PC-3 (cell line): Measurements from ENCODE around the gene GAGE10. TPM values are rescaled to one million over a fixed set of nuclear protein-coding genes. Genes with fewer than 3 reads are reported as not detected.

Experiments
- ATAC-seq: fragments of 200-7000 bp; cut with Tn5 transposase; 2 replicates; pipeline ENCODE4 v1.9.1; 2020; ENCODE audit warnings: mild to moderate bottlenecking, moderate library complexity
- BruUV-seq: library from RNA; stranded (reverse); fragments of 400-500 nt; replicated peaks from 2 replicates; lab custom pipeline; 2021; lab: Mats Ljungman, UMichigan
- CTCF ChIA-PET: fragments of 300-600 bp; sonication (Branson Sonifier 250); formaldehyde crosslinking; loops from one replicate; lab custom pipeline; 2022; ENCODE audit warnings: antibody characterized with exemption; lab: Charles Lee
- POLR2A ChIA-PET: fragments of 300-600 bp; sonication (Branson Sonifier 250); formaldehyde crosslinking; loops from one replicate; lab custom pipeline; 2022; ENCODE audit warnings: antibody characterized with exemption; ENCODE audit not compliant: unreplicated experiment; lab: Charles Lee
- DNase-seq: peaks from one replicate; pipeline ENCODE4 v3.0.0-alpha.2; 2015
- H2AFZ ChIP-seq: fragments of 300-600 bp; sonication (generic); 2 replicates; pipeline ENCODE4 v1.6.0; 2016; ENCODE audit warnings: antibody characterized with exemption, low read length
- H3F3A ChIP-seq: fragments of 300-600 bp; sonication (generic); one replicate; pipeline ENCODE4 v1.6.0; 2017; ENCODE audit warnings: antibody characterized with exemption, low read length, control low read depth, mild to moderate bottlenecking; ENCODE audit not compliant: unreplicated experiment
- H3K27ac ChIP-seq: fragments of 300-600 bp; sonication (generic); 2 replicates; pipeline ENCODE4 v1.5.1; 2016; ENCODE audit warnings: mild to moderate bottlenecking, low read length
- H3K27me3 ChIP-seq: fragments of 300-600 bp; sonication (generic); 2 replicates; pipeline ENCODE4 v1.6.1; 2016; ENCODE audit warnings: low read length, mixed read lengths
- H3K36me3 ChIP-seq: fragments of 300-600 bp; sonication (generic); 2 replicates; pipeline ENCODE4 v1.6.1; 2016; ENCODE audit warnings: low read depth, mixed run types, low read length, mixed read lengths
- H3K4me1 ChIP-seq: fragments of 300-600 bp; sonication (generic); 2 replicates; pipeline ENCODE4 v1.5.1; 2016; ENCODE audit warnings: low read length; ENCODE audit not compliant: insufficient read depth
- H3K4me2 ChIP-seq: fragments of 300-600 bp; sonication (generic); 2 replicates; pipeline ENCODE4 v1.6.0; 2016; ENCODE audit warnings: low read length
- H3K4me3 ChIP-seq: fragments of 300-600 bp; sonication (generic); 2 replicates; pipeline ENCODE4 v1.5.1; 2016; ENCODE audit warnings: mild to moderate bottlenecking, low read length, mixed read lengths
- H3K79me2 ChIP-seq: fragments of 300-600 bp; sonication (generic); 2 replicates; pipeline ENCODE4 v1.6.1; 2017; ENCODE audit warnings: low read length, mixed read lengths
- H3K9ac ChIP-seq: fragments of 300-600 bp; sonication (generic); 2 replicates; pipeline ENCODE4 v1.6.0; 2016; ENCODE audit warnings: mild to moderate bottlenecking, low read length
- H3K9me2 ChIP-seq: fragments of 300-600 bp; sonication (generic); replicated peaks from 2 replicates; pipeline ENCODE4 v1.6.1; 2016; ENCODE audit warnings: mixed run types, low read length, mixed read lengths
- H3K9me3 ChIP-seq: fragments of 300-600 bp; sonication (generic); 2 replicates; pipeline ENCODE4 v1.6.1; 2016; ENCODE audit warnings: low read length, mixed read lengths
- H4K20me1 ChIP-seq: fragments of 300-600 bp; sonication (generic); 2 replicates; pipeline ENCODE4 v1.6.1; 2016; ENCODE audit warnings: low read length, mixed read lengths
- CTCF ChIP-seq: fragments of 300-600 bp; sonication (generic); conservative IDR thresholded peaks from 2 replicates; pipeline ENCODE4 v1.5.1; 2017; ENCODE audit warnings: antibody characterized with exemption, low read depth, mild to moderate bottlenecking, low read length
- EZH2 ChIP-seq: fragments of 300-600 bp; sonication (generic); IDR thresholded peaks from one replicate; pipeline ENCODE4 v1.6.1; 2017; ENCODE audit warnings: antibody characterized with exemption, mild to moderate bottlenecking, low read length; ENCODE audit not compliant: unreplicated experiment
- EZH2phosphoT487 ChIP-seq: fragments of 300-600 bp; sonication (generic); IDR thresholded peaks from 2 replicates; pipeline ENCODE4 v1.6.1; 2018; ENCODE audit warnings: mild to moderate bottlenecking, antibody characterized with exemption, low read length, borderline replicate concordance
- intact Hi-C: fragments of 100-400 bp; cut with micrococcal nuclease; formaldehyde crosslinking; loops from 2 replicates; pipeline ENCODE4 v1.9.0; 2023
- total RNA-seq: library from RNA; depleted of rRNA; stranded (reverse); fragments of >200 nt; gene quantifications from 2 replicates; pipeline ENCODE4 v1.2.3, GENCODE V29; 2014

The GAGE10 gene
- total RNA-seq, 1 experiment from 2014 or later: not detected

- H2AFZ ChIP-seq: no peak overlapping the region
- POLR2A ChIA-PET: interaction anchor here (0.6 kb wide), 1 partner anchor 21 kb away, joined by 3 read pairs; the partner anchor contains the start of gene CCDC22
Observed at GRCh38 chrX:49256268-49256995, 47.0 kb upstream of the GAGE10 start.

GRCh38 chrX:49257074-49257790 lies 46.2 kb upstream of the GAGE10 start:
- Histone ChIP-seq H3K4me2 (no peak overlapping the region), H3K9ac (no peak overlapping the region), H3K9me2 (no peaks in the 10 kb centered on the region), H3K27ac (no peak overlapping the region), H4K20me1 (no peaks in the 10 kb centered on the region), H3K9me3 (no peaks in the 10 kb centered on the region), H3K27me3 (no peaks in the 10 kb centered on the region), H3F3A (no peaks in the 10 kb centered on the region), H2AFZ (no peak overlapping the region), H3K4me3 (no peak overlapping the region), H3K4me1 (no peaks in the 10 kb centered on the region), H3K79me2 (no peaks in the 10 kb centered on the region), H3K36me3 (no peaks in the 10 kb centered on the region)
- DNase-seq (no peak), ATAC-seq (no peak)
- no TSS peak for BruUV-seq
- intact Hi-C loops: no loop called here
- TF ChIP-seq EZH2phosphoT487 (no peak), EZH2 (no peak)
- ChIA-PET CTCF (interaction anchor here (0.5 kb wide), 1 partner anchor 34 kb away, joined by 3 read pairs; no protein-coding TSS in a partner anchor), POLR2A (interaction anchor here (0.6 kb wide), 1 partner anchor 22 kb away, joined by 3 read pairs; the partner anchor contains the start of gene CCDC22)

More at GRCh38 chrX:49256268-49256995, 47.0 kb upstream of the GAGE10 start:
- no peaks in the 10 kb centered on the region for H4K20me1 ChIP-seq
- no peak overlapping the region for H3K4me2 ChIP-seq
- H3K4me3 ChIP-seq: no peak overlapping the region
- intact Hi-C loops: no loop called here
- H3K79me2 ChIP-seq: no peaks in the 10 kb centered on the region
- H3K36me3 ChIP-seq: no peaks in the 10 kb centered on the region
- CTCF ChIA-PET: interaction anchor here (0.5 kb wide), 1 partner anchor 34 kb away, joined by 3 read pairs; no protein-coding TSS in a partner anchor
- no peaks in the 10 kb centered on the region for H3K9me2 ChIP-seq
- no peak overlapping the region for H3K27ac ChIP-seq
- no peaks in the 10 kb centered on the region for H3K9me3 ChIP-seq
- DNase-seq (no peak), ATAC-seq (no peak)
- no peaks in the 10 kb centered on the region for H3K4me1 ChIP-seq
- H3F3A ChIP-seq: no peaks in the 10 kb centered on the region
- no peak for TF ChIP-seq CTCF
- TF ChIP-seq EZH2: no peak
- TF ChIP-seq EZH2phosphoT487: no peak
- no peak overlapping the region for H3K9ac ChIP-seq
- H3K27me3 ChIP-seq: no peaks in the 10 kb centered on the region
- BruUV-seq: no TSS peak

GRCh38 chrX:49257846-49258748 lies 45.3 kb upstream of the GAGE10 start:
- H3F3A ChIP-seq: no peaks in the 10 kb centered on the region
- H4K20me1 ChIP-seq: no peaks in the 10 kb centered on the region
- no peaks in the 10 kb centered on the region for H3K4me1 ChIP-seq
- H2AFZ ChIP-seq: no peak overlapping the region
- no peaks in the 10 kb centered on the region for H3K79me2 ChIP-seq
- ATAC-seq (no peak), DNase-seq (no peak)
- CTCF ChIA-PET: no interaction called here
- no peaks in the 10 kb centered on the region for H3K9me2 ChIP-seq
- H3K27me3 ChIP-seq: no peaks in the 10 kb centered on the region
- no peaks in the 10 kb centered on the region for H3K9me3 ChIP-seq
- no peaks in the 10 kb centered on the region for H3K36me3 ChIP-seq
- H3K9ac ChIP-seq: no peak overlapping the region
- H3K4me3 ChIP-seq: no peak overlapping the region
- POLR2A ChIA-PET: no interaction called here
- BruUV-seq: no TSS peak
- intact Hi-C loops: no loop called here
- H3K27ac ChIP-seq: no peak overlapping the region
- TF ChIP-seq EZH2 (no peak), CTCF (no peak), EZH2phosphoT487 (no peak)
- no peak overlapping the region for H3K4me2 ChIP-seq
